Measurements from ENCODE around the gene STAT3.

Gene STAT3

GRCh38 chr17:42312285-42313130, 75.7 kb downstream of the STAT3 start:
- Histone ChIP-seq H3K9ac (no peak overlapping the region), H3K27me3 (ENCODE audit: control insufficient read depth, insufficient read depth, low read length) (no peaks in the 10 kb centered on the region), H3K27ac (no peak overlapping the region), H3K4me1 (no peaks in the 10 kb centered on the region), H3K9me3 (ENCODE audit: control insufficient read depth, low read length) (no peaks in the 10 kb centered on the region), H3K4me2 (ENCODE audit: low read length) (no peak overlapping the region), H2AFZ (peak overlapping the region; percentile 70), H3K4me3 (ENCODE audit: low read depth, low read length) (no peak overlapping the region), H3K36me3 (ENCODE audit: control insufficient read depth, insufficient read depth, low read length) (no peaks in the 10 kb centered on the region), H3K79me2 (no peaks in the 10 kb centered on the region)
- peak; percentile 60 for TF ChIP-seq CTCF (IDR thresholded peaks at IDR 0.05)

- Histone ChIP-seq H3K4me2 (ENCODE audit: low read length) (no peak overlapping the region), H3K9ac (no peak overlapping the region), H3K4me3 (ENCODE audit: low read depth, low read length) (no peak overlapping the region), H3K36me3 (ENCODE audit: control insufficient read depth, insufficient read depth, low read length) (no peaks in the 10 kb centered on the region), H2AFZ (peak overlapping the region; percentile 70), H3K9me3 (ENCODE audit: control insufficient read depth, low read length) (no peaks in the 10 kb centered on the region), H3K27ac (no peak overlapping the region), H3K4me1 (no peaks in the 10 kb centered on the region), H3K27me3 (ENCODE audit: control insufficient read depth, insufficient read depth, low read length) (no peaks in the 10 kb centered on the region), H3K79me2 (no peaks in the 10 kb centered on the region)
- TF ChIP-seq CTCF (IDR thresholded peaks at IDR 0.05): no peak
Measured at GRCh38 chr17:42312035-42312284, 76.3 kb downstream of the STAT3 start.

GRCh38 chr17:42311240-42312034, 76.8 kb downstream of the STAT3 start:
- H3K9ac ChIP-seq: no peak overlapping the region
- no peaks in the 10 kb centered on the region for H3K4me1 ChIP-seq
- no peaks in the 10 kb centered on the region for H3K36me3 ChIP-seq (ENCODE audit: control insufficient read depth, insufficient read depth, low read length)
- no peak for TF ChIP-seq CTCF (IDR thresholded peaks at IDR 0.05)
- no peak overlapping the region for H3K27ac ChIP-seq
- H3K4me3 ChIP-seq (ENCODE audit: low read depth, low read length): no peak overlapping the region
- H3K79me2 ChIP-seq: no peaks in the 10 kb centered on the region
- no peaks in the 10 kb centered on the region for H3K27me3 ChIP-seq (ENCODE audit: control insufficient read depth, insufficient read depth, low read length)
- no peak overlapping the region for H3K4me2 ChIP-seq (ENCODE audit: low read length)
- H3K9me3 ChIP-seq (ENCODE audit: control insufficient read depth, low read length): no peaks in the 10 kb centered on the region
- no peak overlapping the region for H2AFZ ChIP-seq

GRCh38 chr17:42310787-42311215, 77.4 kb downstream of the STAT3 start:
- Histone ChIP-seq H3K27ac (no peak overlapping the region), H3K79me2 (no peaks in the 10 kb centered on the region), H3K9ac (no peak overlapping the region), H3K27me3 (ENCODE audit: control insufficient read depth, insufficient read depth, low read length) (no peaks in the 10 kb centered on the region), H3K36me3 (ENCODE audit: control insufficient read depth, insufficient read depth, low read length) (no peaks in the 10 kb centered on the region), H3K4me1 (no peaks in the 10 kb centered on the region), H3K9me3 (ENCODE audit: control insufficient read depth, low read length) (no peaks in the 10 kb centered on the region), H3K4me2 (ENCODE audit: low read length) (no peak overlapping the region), H2AFZ (no peak overlapping the region), H3K4me3 (ENCODE audit: low read depth, low read length) (no peak overlapping the region)
- TF ChIP-seq CTCF (IDR thresholded peaks at IDR 0.05): no peak

All from parathyroid adenoma (tissue), 2 donors.